GM12878 (cell line): ENCODE results near the gene UNC13A.

Experiments
- CBFB ChIP-seq: IDR thresholded peaks from 2 replicates; pipeline ENCODE4 v1.6.1; 2016; ENCODE audit warnings: antibody characterized with exemption, low read depth
- CTCF ChIP-seq, 3 experiments: IDR thresholded peaks in 2 of 3; conservative IDR thresholded peaks in 1 of 3; 2 replicates each; pipeline ENCODE4 v1.5.1; 2011; ENCODE audit warnings: low read depth in 3 of 3, low read length in 3 of 3, mild to moderate bottlenecking in 3 of 3, control low read depth in 2 of 3, moderate library complexity in 2 of 3, inconsistent platforms in 1 of 3, mixed read lengths in 1 of 3; ENCODE audit not compliant: control insufficient read depth in 2 of 3, insufficient read depth in 1 of 3; ENCODE audit errors: extremely low read depth in 1 of 3
- FOXM1 ChIP-seq: IDR thresholded peaks from 2 replicates; pipeline ENCODE4 v1.6.1; 2012; ENCODE audit warnings: low read depth, mild to moderate bottlenecking, inconsistent platforms, low read length, moderate library complexity
- HCFC1 ChIP-seq: fragments of 150-350 bp; IDR thresholded peaks from 2 replicates; pipeline ENCODE4 v1.6.1; 2014; ENCODE audit warnings: low read length
- HSF1 ChIP-seq: fragments of 150-350 bp; IDR thresholded peaks from 2 replicates; pipeline ENCODE4 v1.6.1; 2014; ENCODE audit warnings: mild to moderate bottlenecking, low read depth, low read length
- MAX ChIP-seq: IDR thresholded peaks from 2 replicates; pipeline ENCODE4 v1.6.1; 2012; ENCODE audit warnings: low read depth, low read length, improper control_type of control experiment
- POLR2A ChIP-seq: IDR thresholded peaks from 2 replicates; pipeline ENCODE4 v1.6.1; 2011; ENCODE audit warnings: low read depth, mild to moderate bottlenecking, low read length
- POLR2AphosphoS5 ChIP-seq: IDR thresholded peaks from 2 replicates; pipeline ENCODE4 v1.6.1; 2011; ENCODE audit warnings: mild to moderate bottlenecking, low read length, inconsistent platforms
- SIN3A ChIP-seq: IDR thresholded peaks from 2 replicates; pipeline ENCODE4 v1.6.1; 2012; ENCODE audit warnings: low read depth, low read length, improper control_type of control experiment
- YY1 ChIP-seq: IDR thresholded peaks from 2 replicates; pipeline ENCODE4 v1.6.1; 2011; ENCODE audit warnings: low read depth, mild to moderate bottlenecking, low read length
- ZZZ3 ChIP-seq: IDR thresholded peaks from 2 replicates; pipeline ENCODE4 v1.6.1; 2011; ENCODE audit warnings: low read depth; ENCODE audit not compliant: control insufficient read depth, insufficient read length

GRCh38 chr19:17641846-17642245 lies 46.3 kb downstream of the UNC13A start:
- TF ChIP-seq SIN3A: no peak
- TF ChIP-seq HCFC1: no peak
- no peak for TF ChIP-seq CBFB
- TF ChIP-seq ZZZ3: no peak
- TF ChIP-seq FOXM1: no peak
- no peak for TF ChIP-seq YY1
- TF ChIP-seq POLR2AphosphoS5: no peak
- TF ChIP-seq MAX: no peak
- TF ChIP-seq CTCF (IDR thresholded peaks at IDR 0.05 in 2 of 3, conservative IDR thresholded peaks at IDR 0.05 in 1 of 3; ENCODE audit: control insufficient read depth in 2 of 3, extremely low read depth in 1 of 3, insufficient read depth in 1 of 3, low read depth in 3 of 3, low read length in 3 of 3): no peak
- no peak for TF ChIP-seq HSF1
- no peak for TF ChIP-seq POLR2A
